ENCODE measurements around the gene SLC25A51. TPM values are rescaled to one million over a fixed set of nuclear protein-coding genes. Genes with fewer than 3 reads are reported as not detected.
A peak's percentile ranks its signal among the peaks of the same experiment; 100 is the strongest.

SLC25A51 gene
- total RNA-seq, 1 donor: 103 TPM

DNA sequence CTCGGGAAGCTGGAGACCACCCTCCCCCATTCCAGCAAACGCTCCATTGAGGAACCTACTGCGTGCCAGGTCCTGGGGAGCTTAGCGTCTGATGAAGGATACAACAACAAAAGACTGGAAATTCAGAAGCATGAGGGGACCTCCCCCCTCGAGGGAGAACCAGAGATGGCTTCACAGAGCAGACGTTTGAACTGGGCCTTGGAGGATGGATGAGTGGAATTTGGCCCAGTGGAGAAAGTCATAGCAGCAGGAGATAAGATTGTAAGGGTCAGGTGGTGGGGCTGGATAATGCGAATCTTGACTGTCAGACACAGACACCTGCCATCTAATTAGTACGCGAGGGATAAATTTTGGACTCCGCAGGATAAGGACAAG, 1.2 kb upstream of the SLC25A51 start:
- TF ChIP-seq, protein P1, sequence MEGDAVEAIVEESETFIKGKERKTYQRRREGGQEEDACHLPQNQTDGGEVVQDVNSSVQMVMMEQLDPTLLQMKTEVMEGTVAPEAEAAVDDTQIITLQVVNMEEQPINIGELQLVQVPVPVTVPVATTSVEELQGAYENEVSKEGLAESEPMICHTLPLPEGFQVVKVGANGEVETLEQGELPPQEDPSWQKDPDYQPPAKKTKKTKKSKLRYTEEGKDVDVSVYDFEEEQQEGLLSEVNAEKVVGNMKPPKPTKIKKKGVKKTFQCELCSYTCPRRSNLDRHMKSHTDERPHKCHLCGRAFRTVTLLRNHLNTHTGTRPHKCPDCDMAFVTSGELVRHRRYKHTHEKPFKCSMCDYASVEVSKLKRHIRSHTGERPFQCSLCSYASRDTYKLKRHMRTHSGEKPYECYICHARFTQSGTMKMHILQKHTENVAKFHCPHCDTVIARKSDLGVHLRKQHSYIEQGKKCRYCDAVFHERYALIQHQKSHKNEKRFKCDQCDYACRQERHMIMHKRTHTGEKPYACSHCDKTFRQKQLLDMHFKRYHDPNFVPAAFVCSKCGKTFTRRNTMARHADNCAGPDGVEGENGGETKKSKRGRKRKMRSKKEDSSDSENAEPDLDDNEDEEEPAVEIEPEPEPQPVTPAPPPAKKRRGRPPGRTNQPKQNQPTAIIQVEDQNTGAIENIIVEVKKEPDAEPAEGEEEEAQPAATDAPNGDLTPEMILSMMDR (IDR thresholded peaks at IDR 0.05; ENCODE audit: insufficient read depth, low read depth, low read length): no peak
- no peak for DNase-seq (ENCODE audit: low read depth)
- no peak overlapping the region for H3K4me3 ChIP-seq (ENCODE audit: low read depth, low read length)

DNA sequence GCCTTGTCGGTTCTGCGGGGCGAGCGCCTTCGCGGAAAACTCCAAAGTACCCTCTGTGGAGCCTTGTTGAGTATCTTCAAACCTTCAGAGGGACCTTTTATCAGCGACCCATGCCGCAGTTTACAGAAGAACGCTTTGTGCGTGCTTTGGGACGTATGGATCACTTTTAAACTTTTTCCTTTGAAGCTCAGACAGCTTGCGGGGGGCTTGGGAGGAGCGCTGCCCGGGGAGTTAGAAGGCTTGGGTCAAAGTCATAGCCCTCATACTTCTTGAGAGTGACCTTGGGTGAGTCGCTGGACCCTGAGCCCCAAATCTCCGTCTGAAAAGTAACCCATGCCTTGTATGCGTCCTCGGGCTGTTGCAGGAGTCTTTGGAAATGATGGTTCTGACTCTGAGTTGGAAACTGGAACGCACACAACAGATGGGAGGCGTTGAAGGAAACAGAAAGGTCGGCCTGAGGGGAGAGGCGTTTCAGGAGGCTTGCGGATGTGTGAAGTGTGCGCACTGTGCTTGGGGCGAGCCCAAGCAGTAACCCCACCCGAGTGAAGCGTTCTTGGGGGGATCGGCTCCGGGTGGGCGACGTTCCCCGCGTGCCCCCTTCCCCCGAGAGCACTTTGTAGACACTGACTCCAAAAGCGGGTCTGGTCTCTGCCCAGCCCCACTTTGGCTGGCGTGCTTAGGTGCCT, 661 bp upstream of the SLC25A51 start:
- peak; percentile 66 for DNase-seq (ENCODE audit: low read depth)
- peak overlapping the region; percentile 78 for H3K4me3 ChIP-seq (ENCODE audit: low read depth, low read length)
- TF ChIP-seq, protein P1 (IDR thresholded peaks at IDR 0.05; ENCODE audit: insufficient read depth, low read depth, low read length): no peak

DNA sequence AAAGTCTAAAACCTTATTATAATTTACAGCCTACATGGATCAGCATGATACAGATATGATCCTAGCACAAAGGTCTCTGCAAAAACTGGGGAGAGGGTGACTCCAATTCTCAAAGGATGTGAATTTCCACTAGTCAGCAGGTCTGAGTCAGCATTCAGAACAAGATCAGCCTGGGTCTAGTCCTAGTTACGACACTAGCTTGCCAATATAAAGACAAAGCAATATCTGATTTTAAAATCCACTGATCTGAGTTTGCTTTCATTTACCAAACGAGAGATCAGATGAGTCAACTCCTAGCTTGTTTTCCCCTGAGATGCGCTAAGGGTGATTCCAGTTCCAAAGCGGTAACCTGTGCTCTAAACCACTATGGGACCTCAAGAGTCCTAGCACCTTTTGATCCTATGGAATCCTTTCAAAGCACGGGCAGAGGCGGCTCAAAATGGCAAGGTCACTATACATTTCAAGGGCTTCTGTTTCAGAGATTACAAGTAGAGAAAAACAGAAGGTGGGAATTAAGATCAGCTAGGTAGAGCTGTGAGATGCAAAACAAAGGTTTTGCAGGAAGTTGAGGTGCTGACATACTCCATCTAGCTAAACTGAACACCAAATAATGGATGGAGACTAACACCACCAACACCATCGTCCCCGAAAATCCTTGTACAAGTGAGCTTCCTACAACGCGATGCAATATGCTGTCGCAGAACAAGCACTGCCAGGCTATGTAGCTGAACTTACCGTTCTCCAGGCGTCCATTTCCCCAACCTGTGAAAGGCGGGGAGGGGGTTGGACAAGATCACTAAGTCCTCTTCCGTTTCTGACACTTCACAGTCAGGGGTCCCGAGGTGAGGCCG, 906 bp downstream of the SLC25A51 start:
- DNase-seq (ENCODE audit: low read depth): peak; percentile 62
- TF ChIP-seq, protein P1 (IDR thresholded peaks at IDR 0.05; ENCODE audit: insufficient read depth, low read depth, low read length): no peak
- H3K4me3 ChIP-seq (ENCODE audit: low read depth, low read length): peak overlapping the region; percentile 78

DNA sequence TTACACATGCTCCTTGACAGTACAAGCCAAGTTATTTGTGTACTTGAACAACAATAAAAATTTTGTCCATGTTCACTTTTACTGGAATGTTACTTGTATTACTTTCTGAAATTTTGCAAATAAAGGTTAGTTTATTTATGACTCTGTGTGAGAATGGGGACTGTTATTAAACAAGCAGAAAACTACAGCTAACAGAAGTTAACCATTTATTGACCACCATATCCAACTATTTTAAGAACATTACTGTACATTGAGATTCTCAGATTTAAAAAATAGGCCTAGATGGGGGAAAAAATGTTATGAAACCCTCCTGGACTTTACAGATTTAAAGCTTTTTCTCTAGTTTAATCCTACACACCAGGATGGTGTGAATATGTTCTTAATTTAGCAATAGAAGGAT, 1.8 kb downstream of the SLC25A51 start:
- H3K4me3 ChIP-seq (ENCODE audit: low read depth, low read length): no peak overlapping the region
- no peak for DNase-seq (ENCODE audit: low read depth)
- TF ChIP-seq, protein P1 (IDR thresholded peaks at IDR 0.05; ENCODE audit: insufficient read depth, low read depth, low read length): no peak

DNA sequence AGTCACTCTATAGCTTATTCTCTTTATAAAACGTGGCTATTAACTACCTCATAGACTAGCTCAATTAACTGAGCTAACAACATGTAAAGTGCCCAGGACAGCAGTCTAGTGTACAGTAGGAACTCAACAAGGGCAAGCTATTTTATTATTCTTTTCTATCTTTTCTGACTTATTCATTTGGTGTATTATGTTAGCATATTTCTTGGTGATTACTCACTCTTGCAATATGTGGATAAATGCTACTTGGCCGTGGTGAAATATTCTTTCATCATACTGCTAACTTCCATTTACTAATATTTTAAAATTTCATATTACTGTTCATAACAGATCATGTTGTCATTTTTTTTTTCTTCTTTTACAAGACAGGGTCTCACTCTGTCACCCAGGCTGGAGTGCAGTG, 4.9 kb downstream of the SLC25A51 start:
- no peak overlapping the region for H3K4me3 ChIP-seq (ENCODE audit: low read depth, low read length)
- peak; percentile 48 for DNase-seq (ENCODE audit: low read depth)
- TF ChIP-seq, protein P1 (IDR thresholded peaks at IDR 0.05; ENCODE audit: insufficient read depth, low read depth, low read length): no peak

DNA sequence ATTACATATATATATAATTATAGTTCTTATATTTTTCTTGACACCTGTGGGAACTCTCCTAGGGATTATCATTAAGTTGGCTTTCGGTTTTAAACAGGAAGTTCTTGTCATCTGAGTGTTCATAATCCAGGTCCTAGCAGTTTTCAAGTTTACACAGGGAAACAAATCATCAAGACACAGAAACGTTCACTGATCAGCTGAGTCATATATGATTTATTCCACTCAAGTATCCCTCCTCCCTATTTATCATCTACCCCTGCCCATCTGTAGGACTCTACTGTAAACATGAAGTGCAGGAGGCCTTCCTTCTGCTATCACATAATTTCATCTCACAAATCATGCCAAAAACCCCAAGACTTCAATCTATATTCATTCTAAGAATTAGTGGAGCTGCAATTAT, 6.3 kb downstream of the SLC25A51 start:
- TF ChIP-seq, protein P1 (IDR thresholded peaks at IDR 0.05; ENCODE audit: insufficient read depth, low read depth, low read length): no peak
- H3K4me3 ChIP-seq (ENCODE audit: low read depth, low read length): no peak overlapping the region
- peak; percentile 44 for DNase-seq (ENCODE audit: low read depth)

All from fibroblast of villous mesenchyme (primary cell).